Measurements from ENCODE around the gene GGT6. TPM values are rescaled to one million over a fixed set of nuclear protein-coding genes. Genes with fewer than 3 reads are reported as not detected.

GGT6 gene
- polyA plus RNA-seq, 2 of the 4 experiments (the other 2 are of a cell fraction): not detected

GRCh38 chr17:4531988-4532736, 28.2 kb downstream of the GGT6 start:
- DNase-seq (ENCODE audit: low read depth in 1 of 2, low spot score in 1 of 2): no peak
- TF ChIP-seq BCL3 (IDR thresholded peaks at IDR 0.05): no peak
- peak; percentile 29; the same call in 1 of the 2 replicates for TF ChIP-seq PBX3 (IDR thresholded peaks at IDR 0.05)
- WGBS (ENCODE audit: missing lambda C conversion rate): 82% methylated on average over 17 of the region's 17 CpGs
- ChIA-PET POLR2A (no interaction called here), CTCF (interaction anchor here (0.8 to 1.3 kb wide), 4 partner anchors 10 to 111 kb away, joined by 3 to 4 read pairs (median 3); no protein-coding TSS in a partner anchor)
- ATAC-seq: no peak; a peak in 1 of 6 replicates
- Histone ChIP-seq H3K4me1 (peaks cover 20% of the 10 kb centered on the region), H3K4me2 (no peak overlapping the region), H3K27ac (no peak overlapping the region), H3K9me3 (no peaks in the 10 kb centered on the region), H3K4me3 (no peak overlapping the region)
- FAIRE-seq: no peak

GRCh38 chr17:4530799-4531730, 29.3 kb downstream of the GGT6 start:
- Histone ChIP-seq H3K4me1 (peaks cover 20% of the 10 kb centered on the region), H3K4me2 (no peak overlapping the region), H3K27ac (no peak overlapping the region), H3K4me3 (no peak overlapping the region), H3K9me3 (no peaks in the 10 kb centered on the region)
- 73% methylated on average over 29 of the region's 30 CpGs for WGBS (ENCODE audit: missing lambda C conversion rate)
- CTCF ChIA-PET: interaction anchor here (0.8 to 1.6 kb wide), 4 partner anchors 10 to 111 kb away, joined by 3 to 5 read pairs (median 4); no protein-coding TSS in a partner anchor
- ATAC-seq (peak; percentile 0; a peak in 1 of 6 replicates), FAIRE-seq (no peak), DNase-seq (ENCODE audit: low read depth in 1 of 2, low spot score in 1 of 2) (no peak)
- POLR2A ChIA-PET: no interaction called here
- TF ChIP-seq HOXB13 (CRISPR knock-in tag; IDR thresholded peaks at IDR 0.05; ENCODE audit: low read depth) (no peak), E2F6 (IDR thresholded peaks at IDR 0.05; ENCODE audit: borderline replicate concordance, low read depth) (no peak), ZNF302 (CRISPR knock-in tag; IDR thresholded peaks at IDR 0.05) (no peak), PBX3 (IDR thresholded peaks at IDR 0.05) (no peak), USF2 (IDR thresholded peaks at IDR 0.05) (no peak), FOSL2 (IDR thresholded peaks at IDR 0.05) (no peak), FOSL2 (CRISPR knock-in tag; IDR thresholded peaks at IDR 0.05) (no peak), RNF2 (IDR thresholded peaks at IDR 0.05; ENCODE audit: borderline replicate concordance, low read depth) (no peak), CEBPB (IDR thresholded peaks at IDR 0.05) (no peak), MAX (IDR thresholded peaks at IDR 0.05) (no peak), HEYL (CRISPR knock-in tag; IDR thresholded peaks at IDR 0.05) (no peak), REST (IDR thresholded peaks at IDR 0.05) (no peak), MAZ (IDR thresholded peaks at IDR 0.05; ENCODE audit: borderline replicate concordance, low read depth, low read length) (no peak), HOXB5 (CRISPR knock-in tag; IDR thresholded peaks at IDR 0.05) (no peak), RCOR1 (IDR thresholded peaks at IDR 0.05; ENCODE audit: low read depth, low read length) (no peak)
